Smooth muscle cell (in vitro differentiated cells): ENCODE data around the gene MAP3K13. TPM values are rescaled to one million over a fixed set of nuclear protein-coding genes. Genes with fewer than 3 reads are reported as not detected.
"Not testable (repeated sequence)": the region's sequence is repeated elsewhere in the genome, so short reads cannot be mapped to it uniquely, and the experiment has no call there.

Experiments
- DNase-seq: peaks from one replicate; lab custom pipeline; 2025; ENCODE audit not compliant: unreplicated experiment; lab: John Stamatoyannopoulos, UW
- H2AFZ ChIP-seq: fragments of 200-600 bp; sonication (generic); 2 replicates; pipeline ENCODE4 v1.6.0; 2016; ENCODE audit warnings: antibody characterized with exemption, low read depth, mild to moderate bottlenecking
- H3F3A ChIP-seq: fragments of 200-600 bp; sonication (generic); 2 replicates; pipeline ENCODE4 v1.6.0; 2017; ENCODE audit warnings: antibody characterized with exemption, low read depth
- H3K27ac ChIP-seq: fragments of 200-600 bp; sonication (generic); 2 replicates; pipeline ENCODE4 v1.5.1; 2016; ENCODE audit warnings: low read depth, mild to moderate bottlenecking
- H3K27me3 ChIP-seq: fragments of 200-600 bp; sonication (generic); 2 replicates; pipeline ENCODE4 v1.6.1; 2016; ENCODE audit warnings: low read depth, mild to moderate bottlenecking
- H3K36me3 ChIP-seq: fragments of 200-600 bp; sonication (generic); 2 replicates; pipeline ENCODE4 v1.5.1; 2016; ENCODE audit warnings: low read depth
- H3K4me1 ChIP-seq: fragments of 200-600 bp; sonication (generic); 2 replicates; pipeline ENCODE4 v1.5.1; 2016; ENCODE audit warnings: low read depth
- H3K4me2 ChIP-seq: fragments of 200-600 bp; sonication (generic); 2 replicates; pipeline ENCODE4 v1.6.0; 2016; ENCODE audit warnings: mild to moderate bottlenecking
- H3K4me3 ChIP-seq: fragments of 200-600 bp; sonication (generic); 2 replicates; pipeline ENCODE4 v1.5.1; 2016; ENCODE audit warnings: mild to moderate bottlenecking
- H3K79me2 ChIP-seq: fragments of 200-600 bp; sonication (generic); 2 replicates; pipeline ENCODE4 v1.6.0; 2016; ENCODE audit warnings: low read depth, mild to moderate bottlenecking
- H3K9ac ChIP-seq: fragments of 200-600 bp; sonication (generic); 2 replicates; pipeline ENCODE4 v1.6.0; 2016; ENCODE audit warnings: low read depth
- H3K9me3 ChIP-seq: fragments of 200-600 bp; sonication (generic); replicated peaks from 2 replicates; pipeline ENCODE4 v1.5.1; 2016; ENCODE audit warnings: low read depth
- H4K20me1 ChIP-seq: fragments of 200-600 bp; sonication (generic); 2 replicates; pipeline ENCODE4 v1.6.0; 2016; ENCODE audit warnings: low read depth
- WGBS: methylation state at CpG from one replicate; pipeline ENCODE4 v1.1.7; 2016; ENCODE audit warnings: low lambda C conversion rate; 5-methylcytosine and 5-hydroxymethylcytosine counted together
- polyA plus RNA-seq: library from polyadenylated mRNA; unstranded; fragments of >200 nt; fragmentation: Nextera tagmentation; extraction: Ambion mirVana; gene quantifications from 2 replicates; pipeline ENCODE4 v1.2.1, GENCODE V29; 2016
- total RNA-seq: library from RNA; depleted of rRNA; stranded (reverse); fragments of >200 nt; gene quantifications from 2 replicates; pipeline ENCODE4 v1.2.3, GENCODE V29; 2014
- TF ChIP-seq, protein P1 (sequence below): fragments of 200-600 bp; sonication (generic); IDR thresholded peaks from 2 replicates; pipeline ENCODE4 v1.5.1; 2017; ENCODE audit warnings: borderline replicate concordance, mild to moderate bottlenecking, antibody characterized with exemption; ENCODE audit not compliant: insufficient read depth, poor library complexity, severe bottlenecking

The MAP3K13 gene
- total and polyA plus RNA-seq, 2 experiments from 2014 or later: 28.5 to 49.9 TPM

DNA sequence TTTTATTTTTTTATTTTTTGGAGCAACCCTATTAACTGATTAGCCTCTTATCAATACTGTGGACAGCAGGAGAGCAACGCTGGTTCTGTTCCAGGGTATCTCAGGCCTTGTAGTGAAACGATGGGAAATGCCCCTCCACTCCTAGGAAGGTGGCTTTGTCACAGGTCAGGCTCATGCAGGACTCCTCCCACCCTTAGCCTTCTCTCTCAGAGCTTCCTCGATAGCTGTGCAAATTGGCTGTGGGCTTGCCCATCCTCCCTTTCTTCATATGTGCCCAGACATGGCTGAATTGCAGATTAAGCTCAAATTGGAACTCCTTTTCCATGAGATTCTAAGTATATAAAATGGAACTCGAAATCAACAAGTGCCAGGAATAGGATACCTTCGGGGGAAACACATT lies 97.4 kb downstream of the MAP3K13 start:
- H3K9me3 ChIP-seq: no peaks in the 10 kb centered on the region
- no peaks in the 10 kb centered on the region for H3K4me1 ChIP-seq
- no peaks in the 10 kb centered on the region for H3K27me3 ChIP-seq
- H3K4me2 ChIP-seq: no peak overlapping the region
- TF ChIP-seq, protein P1, sequence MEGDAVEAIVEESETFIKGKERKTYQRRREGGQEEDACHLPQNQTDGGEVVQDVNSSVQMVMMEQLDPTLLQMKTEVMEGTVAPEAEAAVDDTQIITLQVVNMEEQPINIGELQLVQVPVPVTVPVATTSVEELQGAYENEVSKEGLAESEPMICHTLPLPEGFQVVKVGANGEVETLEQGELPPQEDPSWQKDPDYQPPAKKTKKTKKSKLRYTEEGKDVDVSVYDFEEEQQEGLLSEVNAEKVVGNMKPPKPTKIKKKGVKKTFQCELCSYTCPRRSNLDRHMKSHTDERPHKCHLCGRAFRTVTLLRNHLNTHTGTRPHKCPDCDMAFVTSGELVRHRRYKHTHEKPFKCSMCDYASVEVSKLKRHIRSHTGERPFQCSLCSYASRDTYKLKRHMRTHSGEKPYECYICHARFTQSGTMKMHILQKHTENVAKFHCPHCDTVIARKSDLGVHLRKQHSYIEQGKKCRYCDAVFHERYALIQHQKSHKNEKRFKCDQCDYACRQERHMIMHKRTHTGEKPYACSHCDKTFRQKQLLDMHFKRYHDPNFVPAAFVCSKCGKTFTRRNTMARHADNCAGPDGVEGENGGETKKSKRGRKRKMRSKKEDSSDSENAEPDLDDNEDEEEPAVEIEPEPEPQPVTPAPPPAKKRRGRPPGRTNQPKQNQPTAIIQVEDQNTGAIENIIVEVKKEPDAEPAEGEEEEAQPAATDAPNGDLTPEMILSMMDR: no peak
- H3K36me3 ChIP-seq: no peaks in the 10 kb centered on the region
- no peak for DNase-seq
- H4K20me1 ChIP-seq: no peaks in the 10 kb centered on the region
- H2AFZ ChIP-seq: no peak overlapping the region
- no peak overlapping the region for H3K4me3 ChIP-seq
- no peaks in the 10 kb centered on the region for H3K79me2 ChIP-seq
- no peak overlapping the region for H3K27ac ChIP-seq
- no peaks in the 10 kb centered on the region for H3F3A ChIP-seq
- WGBS: 80% methylated on average over 5 of the region's 5 CpGs
- no peak overlapping the region for H3K9ac ChIP-seq

DNA sequence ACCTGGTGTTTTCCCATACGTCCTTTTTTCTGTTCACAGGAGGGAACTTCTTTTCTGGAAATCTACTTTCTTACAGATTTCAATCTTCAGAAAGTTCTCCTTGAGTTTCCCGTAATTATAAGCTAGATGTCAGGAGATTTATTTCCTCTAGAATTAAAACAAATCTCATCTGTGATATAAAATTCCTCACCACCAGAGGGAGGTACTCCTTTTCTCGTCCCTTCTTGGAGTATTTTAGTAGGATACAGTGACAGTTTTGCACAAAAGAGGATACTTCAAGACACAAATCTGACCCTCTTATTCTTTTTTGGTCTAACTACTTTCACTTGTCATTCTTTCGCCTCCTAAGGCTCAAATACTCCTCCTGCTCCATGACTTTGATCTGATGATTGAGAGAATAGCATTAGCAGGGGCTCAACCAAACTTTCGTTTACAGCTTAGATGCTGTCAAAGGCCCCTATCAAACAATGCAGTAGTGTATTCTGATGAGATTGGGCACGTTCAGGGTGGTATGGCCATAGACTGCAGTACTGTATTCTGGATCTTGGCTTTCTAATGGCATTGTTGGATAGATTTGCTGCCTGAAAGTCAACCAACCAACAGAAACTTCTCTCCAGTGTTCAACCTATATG lies 97.9 kb downstream of the MAP3K13 start:
- H3K9ac ChIP-seq: no peak overlapping the region
- no peak overlapping the region for H3K4me3 ChIP-seq
- DNase-seq: no peak
- no peaks in the 10 kb centered on the region for H3K9me3 ChIP-seq
- no peaks in the 10 kb centered on the region for H3K79me2 ChIP-seq
- WGBS: 64% methylated on average over 6 of the region's 6 CpGs
- H3K36me3 ChIP-seq: no peaks in the 10 kb centered on the region
- H3F3A ChIP-seq: no peaks in the 10 kb centered on the region
- no peaks in the 10 kb centered on the region for H3K27me3 ChIP-seq
- TF ChIP-seq, protein P1: peak; percentile 24
- H3K4me1 ChIP-seq: no peaks in the 10 kb centered on the region
- H3K27ac ChIP-seq: no peak overlapping the region
- no peak overlapping the region for H3K4me2 ChIP-seq
- H4K20me1 ChIP-seq: no peaks in the 10 kb centered on the region
- no peak overlapping the region for H2AFZ ChIP-seq

DNA sequence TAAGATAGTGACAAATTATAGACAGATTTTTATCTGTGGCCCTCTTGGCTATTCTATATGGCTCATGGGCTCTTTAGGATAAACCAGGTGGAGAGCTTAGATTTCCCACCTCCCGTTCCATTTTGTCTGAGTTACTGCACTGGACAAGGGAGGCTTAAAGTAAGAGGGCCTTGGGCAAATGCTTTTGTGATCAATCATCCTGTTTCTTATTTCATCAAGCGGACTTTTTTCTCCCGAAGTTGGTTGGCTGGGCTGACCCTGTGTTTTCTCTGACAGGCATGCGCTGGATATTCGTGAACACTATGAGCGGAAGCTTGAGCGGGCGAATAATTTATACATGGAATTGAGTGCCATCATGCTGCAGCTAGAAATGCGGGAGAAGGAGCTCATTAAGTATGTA lies 102.5 kb downstream of the MAP3K13 start:
- no peak for DNase-seq
- no peak overlapping the region for H2AFZ ChIP-seq
- H3K9me3 ChIP-seq: no peaks in the 10 kb centered on the region
- no peaks in the 10 kb centered on the region for H3K4me1 ChIP-seq
- no peak overlapping the region for H3K4me3 ChIP-seq
- no peak overlapping the region for H3K27ac ChIP-seq
- no peaks in the 10 kb centered on the region for H3K27me3 ChIP-seq
- H3F3A ChIP-seq: no peaks in the 10 kb centered on the region
- no peak overlapping the region for H3K9ac ChIP-seq
- no peaks in the 10 kb centered on the region for H4K20me1 ChIP-seq
- H3K79me2 ChIP-seq: no peaks in the 10 kb centered on the region
- TF ChIP-seq, protein P1: no peak
- no peak overlapping the region for H3K4me2 ChIP-seq
- H3K36me3 ChIP-seq: no peaks in the 10 kb centered on the region
- 95% methylated on average over 9 of the region's 9 CpGs for WGBS

DNA sequence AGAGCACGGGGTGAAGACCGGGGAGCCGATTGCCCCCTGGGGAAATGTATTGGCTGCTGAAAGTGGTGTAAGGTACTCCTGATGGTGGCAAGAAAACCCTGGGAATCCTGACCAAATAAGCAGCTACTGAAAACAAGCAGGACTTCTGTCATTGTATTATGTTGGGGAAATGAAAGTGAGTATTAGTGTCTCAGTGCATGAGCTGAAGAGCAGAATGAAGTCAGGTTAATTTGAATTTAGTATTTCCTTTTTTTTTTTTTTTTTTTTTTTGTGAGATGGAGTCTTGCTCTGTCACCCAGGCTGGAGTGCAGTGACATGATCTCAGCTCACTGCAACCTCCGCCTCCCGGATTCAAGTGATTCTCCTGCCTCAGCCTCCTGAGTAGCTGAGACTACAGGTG lies 103.2 kb downstream of the MAP3K13 start:
- H3K79me2 ChIP-seq, H3K27me3 ChIP-seq, H3K4me3 ChIP-seq, H3K36me3 ChIP-seq, H3K4me2 ChIP-seq, H3K9ac ChIP-seq, H4K20me1 ChIP-seq, H3K4me1 ChIP-seq, H3F3A ChIP-seq, H2AFZ ChIP-seq, H3K27ac ChIP-seq, DNase-seq, H3K9me3 ChIP-seq: not testable (repeated sequence)
- WGBS: 98% methylated on average over 5 of the region's 5 CpGs
